Choroid plexus epithelial cell (primary cell): ENCODE results near the gene MDN1.
A peak's percentile ranks its signal among the peaks of the same experiment; 100 is the strongest.

Experiments used
- DNase-seq: peaks from one replicate; pipeline ENCODE4 v3.0.0-alpha.2; 2010; ENCODE audit warnings: low read depth
- H3K4me3 ChIP-seq: 2 replicates; pipeline ENCODE4 v1.5.1; 2011; ENCODE audit warnings: low read depth, mild to moderate bottlenecking, control low read depth, low read length, moderate library complexity
- CTCF ChIP-seq: conservative IDR thresholded peaks from 2 replicates; pipeline ENCODE4 v1.5.1; 2011; ENCODE audit warnings: low read depth, mild to moderate bottlenecking, control low read depth, inconsistent platforms, low read length, moderate library complexity

MDN1 gene

GRCh38 chr6:89612121-89612520, 207.5 kb downstream of the MDN1 start:
- no peak for DNase-seq
- no peak overlapping the region for H3K4me3 ChIP-seq
- no peak for TF ChIP-seq CTCF

- TF ChIP-seq CTCF, result no peak
- no peak overlapping the region for H3K4me3 ChIP-seq
- DNase-seq, result peak; percentile 26
These were observed 207.9 kb downstream of the MDN1 start for GRCh38 chr6:89611666-89612065.

- TF ChIP-seq CTCF, result peak; percentile 85
- DNase-seq, result peak; percentile 56
- H3K4me3 ChIP-seq, result no peak overlapping the region
These were observed 209.4 kb downstream of the MDN1 start for GRCh38 chr6:89610149-89610642.

GRCh38 chr6:89605861-89606260, 213.7 kb downstream of the MDN1 start:
- no peak for DNase-seq
- TF ChIP-seq CTCF, result no peak
- H3K4me3 ChIP-seq, result no peak overlapping the region

GRCh38 chr6:89604653-89605052, 214.9 kb downstream of the MDN1 start:
- no peak for TF ChIP-seq CTCF
- H3K4me3 ChIP-seq, result no peak overlapping the region
- no peak for DNase-seq

GRCh38 chr6:89602166-89602565, 217.4 kb downstream of the MDN1 start:
- TF ChIP-seq CTCF, result no peak
- DNase-seq, result no peak
- H3K4me3 ChIP-seq, result no peak overlapping the region

- no peak for DNase-seq
- no peak for TF ChIP-seq CTCF
- no peak overlapping the region for H3K4me3 ChIP-seq
These were observed 219.9 kb downstream of the MDN1 start for GRCh38 chr6:89599727-89600126.
